K562 (cell line): Measurements from ENCODE around the gene TSTD1. TPM values are rescaled to one million over a fixed set of nuclear protein-coding genes. Genes with fewer than 3 reads are reported as not detected.

ENCODE experiments used
- ASH1L ChIP-seq: fragments of 450-650 bp; IDR thresholded peaks from 2 replicates; pipeline ENCODE4 v1.6.1; 2018; ENCODE audit warnings: borderline replicate concordance, mild to moderate bottlenecking, low read depth; ENCODE audit not compliant: partially characterized antibody
- CBX3 ChIP-seq, 2 experiments: IDR thresholded peaks; 1 replicate in 1 of 2; 2 replicates in 1 of 2; pipeline ENCODE4 v1.6.1; 2012; ENCODE audit warnings: inconsistent platforms in 2 of 2, low read length in 2 of 2, borderline replicate concordance in 1 of 2, control low read depth in 1 of 2
- CCAR2 ChIP-seq: fragments of 200-400 bp; formaldehyde crosslinking; IDR thresholded peaks from 2 replicates; pipeline ENCODE4 v1.6.1; 2017; ENCODE audit warnings: mild to moderate bottlenecking, low read depth, low read length
- CEBPG ChIP-seq, 3 experiments: fragments of 200-800 bp in 1 of 3; sonication (Bioruptor generic) in 1 of 3; sonication (generic) in 1 of 3; formaldehyde crosslinking in 1 of 3; IDR thresholded peaks in 2 of 3; conservative IDR thresholded peaks in 1 of 3; 2 replicates each; pipeline versions ENCODE4 v1.6.1 to v1.8.0; 2016 to 2022; ENCODE audit warnings: missing compliant biosample characterization in 2 of 3, missing genetic modification characterization in 2 of 3, mild to moderate bottlenecking in 1 of 3, missing genetic modification reagents in 1 of 3
- ETV5 ChIP-seq: sonication (generic); formaldehyde crosslinking; IDR thresholded peaks from 2 replicates; pipeline ENCODE4 v1.4.0; 2020; ENCODE audit warnings: low read depth, mild to moderate bottlenecking, missing genetic modification reagents
- MAZ ChIP-seq, 2 experiments: fragments of 450-650 bp in 1 of 2; sonication (generic) in 1 of 2; formaldehyde crosslinking; IDR thresholded peaks in 1 of 2; conservative IDR thresholded peaks in 1 of 2; 2 replicates each; pipeline versions ENCODE4 v1.4.0 to v1.5.0; 2020; ENCODE audit warnings: mild to moderate bottlenecking in 1 of 2, missing genetic modification reagents in 1 of 2
- MLLT1 ChIP-seq, 2 experiments: fragments of 450-650 bp; IDR thresholded peaks; 2 replicates each; pipeline ENCODE4 v1.6.1; 2016
- MTA1 ChIP-seq: fragments of 450-650 bp; IDR thresholded peaks from 2 replicates; pipeline ENCODE4 v1.6.1; 2017; ENCODE audit warnings: borderline replicate concordance
- NR2C1 ChIP-seq, 2 experiments: fragments of 450-650 bp; IDR thresholded peaks; 2 replicates each; pipeline ENCODE4 v1.6.1; 2017; ENCODE audit warnings: mild to moderate bottlenecking in 2 of 2, antibody characterized with exemption in 1 of 2, inconsistent platforms in 1 of 2, missing compliant biosample characterization in 1 of 2, missing genetic modification characterization in 1 of 2
- NR2C2 ChIP-seq, 2 experiments: fragments of 200-800 bp in 1 of 2; sonication (Bioruptor generic) in 1 of 2; sonication (generic) in 1 of 2; formaldehyde crosslinking in 1 of 2; IDR thresholded peaks; 2 replicates each; pipeline versions ENCODE4 v1.6.1 to v1.8.0; 2016 to 2022; ENCODE audit warnings: mild to moderate bottlenecking in 1 of 2, missing compliant biosample characterization in 1 of 2, missing genetic modification characterization in 1 of 2, missing genetic modification reagents in 1 of 2
- PCBP1 ChIP-seq: fragments of 200-400 bp; formaldehyde crosslinking; IDR thresholded peaks from 2 replicates; pipeline ENCODE4 v1.6.1; 2018; ENCODE audit warnings: mild to moderate bottlenecking, low read depth, low read length; ENCODE audit not compliant: poor library complexity, severe bottlenecking
- PHB ChIP-seq: fragments of 250-450 bp; sonication (Bioruptor Pico); IDR thresholded peaks from 2 replicates; pipeline ENCODE4 v1.5.0; 2021
- POLR2AphosphoS5 ChIP-seq: IDR thresholded peaks from 2 replicates; pipeline ENCODE4 v1.6.1; 2011; ENCODE audit warnings: mild to moderate bottlenecking, low read depth, low read length, moderate library complexity; ENCODE audit not compliant: control insufficient read depth, insufficient read depth
- POLR2B ChIP-seq: fragments of 450-650 bp; IDR thresholded peaks from 2 replicates; pipeline ENCODE4 v1.6.1; 2018; ENCODE audit warnings: low read depth; ENCODE audit not compliant: partially characterized antibody
- SIN3B ChIP-seq: fragments of 450-650 bp; IDR thresholded peaks from 2 replicates; pipeline ENCODE4 v1.6.1; 2017; ENCODE audit warnings: low read depth, mild to moderate bottlenecking, moderate library complexity
- SMARCA4 ChIP-seq: fragments of 450-650 bp; IDR thresholded peaks from 2 replicates; pipeline ENCODE4 v1.6.1; 2016
- SNRNP70 ChIP-seq: fragments of 200-400 bp; formaldehyde crosslinking; optimal IDR thresholded peaks from 2 replicates; pipeline ENCODE3; 2017; ENCODE audit warnings: low read depth, low read length
- SP1 ChIP-seq: sonication (generic); formaldehyde crosslinking; IDR thresholded peaks from 2 replicates; pipeline ENCODE4 v1.8.1; 2022; ENCODE audit warnings: mild to moderate bottlenecking, missing genetic modification reagents
- SREBF2 ChIP-seq: sonication (generic); formaldehyde crosslinking; IDR thresholded peaks from 2 replicates; pipeline ENCODE4 v1.4.0; 2020; ENCODE audit warnings: mild to moderate bottlenecking, missing genetic modification reagents
- ZNF24 ChIP-seq: fragments of 450-650 bp; IDR thresholded peaks from 2 replicates; pipeline ENCODE4 v1.6.1; 2016
- ZNF263 ChIP-seq: sonication (generic); formaldehyde crosslinking; IDR thresholded peaks from 2 replicates; pipeline ENCODE4 v1.8.0; 2022; ENCODE audit warnings: mild to moderate bottlenecking, missing genetic modification reagents, borderline replicate concordance
- ZNF41 ChIP-seq: fragments of 250-450 bp; sonication (Bioruptor Pico); conservative IDR thresholded peaks from 2 replicates; pipeline ENCODE4 v1.4.0; 2020; ENCODE audit warnings: mild to moderate bottlenecking
- ZNF668 ChIP-seq: fragments of 250-450 bp; sonication (Bioruptor Pico); IDR thresholded peaks from 2 replicates; pipeline ENCODE4 v1.8.0; 2022; ENCODE audit warnings: mild to moderate bottlenecking, inconsistent platforms
- ZSCAN32 ChIP-seq: fragments of 450-650 bp; formaldehyde crosslinking; IDR thresholded peaks from 2 replicates; pipeline ENCODE4 v1.4.0; 2020; ENCODE audit warnings: mild to moderate bottlenecking, moderate library complexity
- polyA plus RNA-seq, 8 experiments: library from polyadenylated mRNA; depleted of rRNA in 4 of 8; stranded (reverse) in 5 of 8; unstranded in 3 of 8; fragments of >200 nt; fragmentation: Nextera tagmentation in 2 of 8; fragmentation: Illumina TruSeq in 1 of 8; extraction: Ambion mirVana in 2 of 8; extraction: Trizol in 1 of 8; gene quantifications; 2 replicates each; pipeline versions ENCODE4 v1.2.1 to v1.2.3, GENCODE V29; 2011 to 2014; ENCODE audit warnings: inconsistent platforms in 1 of 8, missing spikeins in 1 of 8
- total RNA-seq, 7 experiments: library from RNA; depleted of rRNA in 6 of 7; stranded (reverse); fragments of >200 nt in 6 of 7; fragmentation: Illumina TruSeq in 2 of 7; extraction: Trizol in 2 of 7; gene quantifications; 2 replicates each; pipeline versions ENCODE4 v1.2.1 to v1.2.3, GENCODE V29; 2011 to 2021; ENCODE audit warnings: low replicate concordance in 1 of 7
- TF ChIP-seq, protein P1 (sequence below): sonication (generic); formaldehyde crosslinking; IDR thresholded peaks from 2 replicates; pipeline ENCODE4 v1.8.1; 2023; ENCODE audit warnings: mild to moderate bottlenecking, missing genetic modification reagents

TSTD1 gene
- total and polyA plus RNA-seq, 9 of the 15 experiments (the other 6 are each of a cell fraction or from before 2014, with no cell fraction given) = 0.23 to 0.53 TPM; not detected in 7

DNA sequence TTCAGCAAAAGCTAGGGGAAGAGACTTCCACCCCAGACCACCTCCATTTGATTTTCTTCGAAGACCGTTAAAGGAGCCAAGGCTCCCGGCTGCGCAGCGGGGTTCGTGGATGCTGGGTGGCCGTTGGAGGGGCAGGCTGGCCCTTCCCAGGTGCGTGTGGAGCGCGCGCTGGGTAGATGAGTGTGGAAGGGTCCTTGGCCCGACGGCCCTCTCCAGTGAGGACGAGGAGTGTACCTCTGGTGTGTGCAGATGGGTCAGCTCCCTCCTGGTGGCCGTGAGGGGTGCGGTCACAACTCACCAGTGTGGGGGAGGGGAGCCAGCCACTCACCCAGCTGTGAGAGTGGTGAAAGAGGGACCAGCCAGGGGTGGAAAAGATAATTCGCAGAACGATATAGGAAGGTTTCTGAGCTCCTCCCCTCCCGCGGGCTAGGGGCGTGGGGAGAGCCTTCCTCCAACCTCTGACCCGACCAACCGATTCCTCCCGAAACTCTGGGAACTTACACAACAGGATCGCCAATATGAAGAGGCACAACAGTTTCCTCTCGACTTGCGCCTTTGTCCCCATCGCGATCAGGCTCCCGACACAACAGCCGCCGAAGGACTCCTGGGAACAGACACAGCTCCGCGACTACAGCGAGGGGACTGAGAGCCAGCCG, 18.1 kb downstream of the TSTD1 start, which contains the start of gene F11R (continued):
- TF ChIP-seq ZSCAN32 (CRISPR knock-in tag) (peak; percentile 89), MTA1 (peak; percentile 54; the same call in 1 of the 2 replicates), NR2C2 (CRISPR knock-in tag; IDR thresholded peaks at IDR 0.05) (no peak; the same call in none of the 2 replicates), NR2C2 (tag; IDR thresholded peaks at IDR 0.05) (peak; percentile 90), NR2C1 (IDR thresholded peaks at IDR 0.05) (peak; percentile 86), NR2C1 (tag; IDR thresholded peaks at IDR 0.05) (peak; percentile 84), SP1 (CRISPR knock-in tag) (peak; percentile 68), ZNF24 (peak; percentile 44; the same call in 1 of the 2 replicates), POLR2B (peak; percentile 72), MLLT1 (IDR thresholded peaks at IDR 0.05) (peak; percentile 34 to 91; a peak in 3 of 4 replicates), MAZ (CRISPR knock-in tag; conservative IDR thresholded peaks at IDR 0.05 in 1 of 2, IDR thresholded peaks at IDR 0.05 in 1 of 2) (peak; percentile 61 to 80), CBX3 (IDR thresholded peaks at IDR 0.05; ENCODE audit: borderline replicate concordance in 1 of 2, low read length in 2 of 2) (peak in 1 of 2 experiments; percentile 89; a peak in 2 of 3 replicates), ASH1L (no peak), CCAR2 (no peak), ZNF41 (0 out of 2 replicates have a peak, but pooled peaks have one; percentile 4), SIN3B (peak; percentile 61), SREBF2 (CRISPR knock-in tag) (no peak), PHB (no peak), ETV5 (CRISPR knock-in tag) (peak; percentile 18; the same call in 1 of the 2 replicates), SNRNP70 (no peak), POLR2AphosphoS5 (peak; percentile 89), PCBP1 (peak; percentile 77), SMARCA4 (peak; percentile 74), CEBPG (CRISPR knock-in tag; IDR thresholded peaks at IDR 0.05) (peak; percentile 67; the same call in 1 of the 2 replicates), CEBPG (tag; conservative IDR thresholded peaks at IDR 0.05 in 1 of 2, IDR thresholded peaks at IDR 0.05 in 1 of 2) (no peak), ZNF263 (CRISPR knock-in tag) (peak; percentile 57), ZNF668 (CRISPR knock-in tag) (no peak)
- TF ChIP-seq, protein P1, sequence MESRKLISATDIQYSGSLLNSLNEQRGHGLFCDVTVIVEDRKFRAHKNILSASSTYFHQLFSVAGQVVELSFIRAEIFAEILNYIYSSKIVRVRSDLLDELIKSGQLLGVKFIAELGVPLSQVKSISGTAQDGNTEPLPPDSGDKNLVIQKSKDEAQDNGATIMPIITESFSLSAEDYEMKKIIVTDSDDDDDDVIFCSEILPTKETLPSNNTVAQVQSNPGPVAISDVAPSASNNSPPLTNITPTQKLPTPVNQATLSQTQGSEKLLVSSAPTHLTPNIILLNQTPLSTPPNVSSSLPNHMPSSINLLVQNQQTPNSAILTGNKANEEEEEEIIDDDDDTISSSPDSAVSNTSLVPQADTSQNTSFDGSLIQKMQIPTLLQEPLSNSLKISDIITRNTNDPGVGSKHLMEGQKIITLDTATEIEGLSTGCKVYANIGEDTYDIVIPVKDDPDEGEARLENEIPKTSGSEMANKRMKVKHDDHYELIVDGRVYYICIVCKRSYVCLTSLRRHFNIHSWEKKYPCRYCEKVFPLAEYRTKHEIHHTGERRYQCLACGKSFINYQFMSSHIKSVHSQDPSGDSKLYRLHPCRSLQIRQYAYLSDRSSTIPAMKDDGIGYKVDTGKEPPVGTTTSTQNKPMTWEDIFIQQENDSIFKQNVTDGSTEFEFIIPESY (CRISPR knock-in tag) = peak; percentile 75
